IMR-90 (cell line): ENCODE measurements around the gene TBC1D8. TPM values are rescaled to one million over a fixed set of nuclear protein-coding genes. Genes with fewer than 3 reads are reported as not detected.
A peak's percentile ranks its signal among the peaks of the same experiment; 100 is the strongest.

Experiments used
- ATAC-seq: fragments of 200-7000 bp; cut with Tn5 transposase; 2 replicates; pipeline ENCODE4 v1.9.1; 2020; ENCODE audit warnings: low read depth, mild to moderate bottlenecking, moderate library complexity
- BruUV-seq: library from RNA; stranded (reverse); fragments of 400-500 nt; replicated peaks from 2 replicates; lab custom pipeline; 2021; lab: Mats Ljungman, UMichigan
- CTCF ChIA-PET: fragments of 300-600 bp; formaldehyde crosslinking; extraction: SDS; loops from one replicate; lab custom pipeline; 2021; ENCODE audit warnings: antibody characterized with exemption; lab: Yijun Ruan, JAX
- POLR2A ChIA-PET: fragments of 300-600 bp; sonication (Branson Sonifier 250); formaldehyde crosslinking; loops from one replicate; lab custom pipeline; 2022; ENCODE audit warnings: antibody characterized with exemption; ENCODE audit not compliant: unreplicated experiment; lab: Charles Lee
- DNase-seq: peaks from one replicate; pipeline ENCODE4 v3.0.0; 2013
- H2AFZ ChIP-seq: replicated peaks from 2 replicates; pipeline ENCODE3; 2013; ENCODE audit warnings: low read length, mild to moderate bottlenecking; ENCODE audit not compliant: poor library complexity
- H2AK5ac ChIP-seq: 2 replicates; pipeline ENCODE4 v1.6.1; 2013; ENCODE audit warnings: low read depth, low read length, inconsistent platforms
- H2AK9ac ChIP-seq: replicated peaks from 2 replicates; pipeline ENCODE3; 2013; ENCODE audit warnings: mild to moderate bottlenecking, low read depth, low read length, moderate library complexity; ENCODE audit not compliant: poor library complexity
- H2BK120ac ChIP-seq: 2 replicates; pipeline ENCODE4 v1.6.1; 2013; ENCODE audit warnings: low read depth, low read length, inconsistent platforms
- H2BK15ac ChIP-seq: 3 replicates; pipeline ENCODE4 v1.6.1; 2013; ENCODE audit warnings: low read depth, low read length, inconsistent platforms
- H2BK20ac ChIP-seq: 2 replicates; pipeline ENCODE4 v1.6.1; 2013; ENCODE audit warnings: low read depth, mild to moderate bottlenecking, inconsistent platforms, low read length, moderate library complexity
- H2BK5ac ChIP-seq: 2 replicates; pipeline ENCODE4 v1.6.1; 2013; ENCODE audit warnings: mild to moderate bottlenecking, low read depth, low read length, inconsistent platforms; ENCODE audit not compliant: poor library complexity, severe bottlenecking
- H3K14ac ChIP-seq: replicated peaks from 2 replicates; pipeline ENCODE4 v1.6.1; 2013; ENCODE audit warnings: low read depth, low read length, inconsistent platforms
- H3K18ac ChIP-seq: 2 replicates; pipeline ENCODE4 v1.6.1; 2013; ENCODE audit warnings: low read depth, low read length, control low read depth
- H3K23ac ChIP-seq: 2 replicates; pipeline ENCODE4 v1.6.1; 2013; ENCODE audit warnings: low read depth, low read length, inconsistent platforms
- H3K27ac ChIP-seq: 2 replicates; pipeline ENCODE4 v1.5.1; 2013; ENCODE audit warnings: mild to moderate bottlenecking, control low read depth, low read length; ENCODE audit not compliant: insufficient read depth
- H3K27me3 ChIP-seq: 2 replicates; pipeline ENCODE4 v1.6.1; 2013; ENCODE audit warnings: low read length; ENCODE audit not compliant: control insufficient read depth, insufficient read depth
- H3K36me3 ChIP-seq: 2 replicates; pipeline ENCODE4 v1.6.1; 2013; ENCODE audit warnings: low read length, mixed read lengths; ENCODE audit not compliant: control insufficient read depth, insufficient read depth
- H3K4ac ChIP-seq: 2 replicates; pipeline ENCODE4 v1.6.1; 2013; ENCODE audit warnings: low read depth, low read length, inconsistent platforms
- H3K4me1 ChIP-seq: 2 replicates; pipeline ENCODE4 v1.6.1; 2013; ENCODE audit warnings: low read length, mixed read lengths; ENCODE audit not compliant: control insufficient read depth, insufficient read depth
- H3K4me2 ChIP-seq: 2 replicates; pipeline ENCODE4 v1.6.1; 2013; ENCODE audit warnings: low read depth, mild to moderate bottlenecking, control low read depth, low read length, moderate library complexity
- H3K4me3 ChIP-seq: 2 replicates; pipeline ENCODE4 v1.5.1; 2013; ENCODE audit warnings: low read depth, mild to moderate bottlenecking, control low read depth, low read length, moderate library complexity; ENCODE audit not compliant: insufficient read depth
- H3K56ac ChIP-seq: 2 replicates; pipeline ENCODE4 v1.6.1; 2013; ENCODE audit warnings: low read length, inconsistent platforms; ENCODE audit not compliant: insufficient read depth; ENCODE audit errors: extremely low read depth
- H3K79me1 ChIP-seq, 2 experiments: 2 replicates each; pipeline ENCODE4 v1.6.1; 2013; ENCODE audit warnings: low read length in 2 of 2, inconsistent platforms in 1 of 2, low read depth in 1 of 2
- H3K9ac ChIP-seq: 2 replicates; pipeline ENCODE4 v1.6.1; 2013; ENCODE audit warnings: low read depth, low read length, control low read depth
- H3K9me1 ChIP-seq: 2 replicates; pipeline ENCODE4 v1.6.1; 2013; ENCODE audit warnings: low read length, inconsistent platforms; ENCODE audit not compliant: insufficient read depth
- H3K9me3 ChIP-seq: 2 replicates; pipeline ENCODE4 v1.6.1; 2013; ENCODE audit warnings: low read length; ENCODE audit not compliant: control insufficient read depth, insufficient read depth
- H4K20me1 ChIP-seq: 2 replicates; pipeline ENCODE4 v1.6.1; 2013; ENCODE audit warnings: low read length, inconsistent platforms; ENCODE audit not compliant: insufficient read depth
- H4K5ac ChIP-seq: 2 replicates; pipeline ENCODE4 v1.6.1; 2013; ENCODE audit warnings: mild to moderate bottlenecking, low read depth, low read length, control low read depth
- H4K8ac ChIP-seq, 2 experiments: 2 replicates each; pipeline ENCODE4 v1.6.1; 2013; ENCODE audit warnings: low read depth in 2 of 2, low read length in 2 of 2, control low read depth in 1 of 2, inconsistent platforms in 1 of 2
- H4K91ac ChIP-seq: 2 replicates; pipeline ENCODE4 v1.6.1; 2013; ENCODE audit warnings: low read depth, low read length, inconsistent platforms; ENCODE audit not compliant: insufficient read depth
- CHD1 ChIP-seq: IDR thresholded peaks from 2 replicates; pipeline ENCODE4 v1.6.1; 2012; ENCODE audit warnings: low read depth, low read length, improper control_type of control experiment
- MAFK ChIP-seq: IDR thresholded peaks from 2 replicates; pipeline ENCODE4 v1.6.1; 2012; ENCODE audit warnings: low read depth, low read length, improper control_type of control experiment
- WGBS, 2 experiments: methylation state at CpG; one replicate each; pipeline versions ENCODE4 v1.1.5 to v1.1.7; 2013; ENCODE audit warnings: missing lambda C conversion rate in 2 of 2; ENCODE audit not compliant: insufficient read length in 1 of 2; ENCODE audit errors: extremely low coverage in 2 of 2; 5-methylcytosine and 5-hydroxymethylcytosine counted together
- dilution Hi-C: fragments of 300-500 bp; cut with HindIII; formaldehyde crosslinking; loops from one replicate; pipeline ENCODE4 v1.14.3; 2018; ENCODE audit warnings: low sequenced_read_pairs; ENCODE audit not compliant: unreplicated experiment
- in situ Hi-C: fragments of 300-500 bp; cut with MboI; formaldehyde crosslinking; loops from 3 replicates; pipeline ENCODE4 v1.14.3; 2019; ENCODE audit warnings: low sequenced_read_pairs, inconsistent platforms, mixed read lengths
- intact Hi-C: fragments of 100-400 bp; cut with micrococcal nuclease; formaldehyde crosslinking; loops from 2 replicates; pipeline ENCODE4 v1.10.0; 2022
- polyA plus RNA-seq, 3 experiments: library from polyadenylated mRNA; depleted of rRNA; stranded (reverse); fragments of >200 nt; gene quantifications; 2 replicates each; pipeline ENCODE4 v1.2.3, GENCODE V29; 2012; ENCODE audit warnings: low replicate concordance in 1 of 3
- total RNA-seq: library from RNA; depleted of rRNA; stranded (reverse); fragments of >200 nt; gene quantifications from 2 replicates; pipeline ENCODE4 v1.2.3, GENCODE V29; 2012

TBC1D8 gene
- total and polyA plus RNA-seq, 2 of the 4 experiments (the other 2 are of a cell fraction) = 1.3 to 1.5 TPM

DNA sequence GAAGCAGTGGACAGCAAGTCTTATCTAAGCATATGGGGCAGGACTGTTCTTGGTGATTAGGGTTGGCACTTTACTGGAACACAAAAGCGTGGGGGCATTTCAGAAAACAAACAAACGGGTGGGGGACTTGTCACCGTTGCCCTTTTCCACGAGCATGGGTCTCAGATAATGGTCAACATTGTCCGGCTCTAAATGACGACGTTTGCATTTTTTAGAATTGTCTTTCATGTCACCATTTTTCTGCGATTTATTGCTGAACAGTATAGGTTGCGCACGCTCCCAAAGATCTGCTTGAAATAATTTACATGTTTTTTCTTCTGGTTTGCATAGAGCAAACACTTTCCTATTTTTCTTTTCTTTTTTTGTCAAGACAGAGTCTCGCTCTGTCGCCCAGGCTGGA lies 46.6 kb upstream of the TBC1D8 start:
- Histone ChIP-seq H2BK5ac (no peak overlapping the region), H4K8ac (no peak overlapping the region), H3K9me3 (no peaks in the 10 kb centered on the region), H2BK15ac (no peak overlapping the region), H3K79me1 (no peaks in the 10 kb centered on the region), H3K4me3 (no peak overlapping the region), H2AK9ac (no peak overlapping the region), H3K9ac (no peak overlapping the region), H3K14ac (no peak overlapping the region), H2BK20ac (no peak overlapping the region), H3K27ac (no peak overlapping the region), H2BK120ac (no peak overlapping the region), H4K5ac (no peak overlapping the region), H3K36me3 (no peaks in the 10 kb centered on the region), H3K4ac (no peak overlapping the region), H3K4me2 (no peak overlapping the region), H4K91ac (no peak overlapping the region), H3K4me1 (no peaks in the 10 kb centered on the region; the same call in 1 of the 2 replicates), H3K56ac (no peak overlapping the region), H4K20me1 (no peaks in the 10 kb centered on the region), H3K23ac (no peak overlapping the region), H2AFZ (no peak overlapping the region), H3K9me1 (no peaks in the 10 kb centered on the region), H3K18ac (no peak overlapping the region), H2AK5ac (no peak overlapping the region), H3K27me3 (peaks cover 4% of the 10 kb centered on the region)
- TF ChIP-seq CHD1 (no peak), MAFK (peak; percentile 64)
- BruUV-seq = no TSS peak
- dilution Hi-C loops = no loop called here
- intact Hi-C loops = no loop called here
- ChIA-PET POLR2A (no interaction called here), CTCF (interaction anchor here (1.6 kb wide), 1 partner anchor 9 kb away, joined by 6 read pairs; no protein-coding TSS in a partner anchor)
- DNase-seq (no peak), ATAC-seq (no peak)
- in situ Hi-C loops = no loop called here
- 73% methylated on average over 6 of the region's 12 CpGs; no CpG with 5 or more reads in 1 of the 2 experiments for WGBS, 2 experiments
